Adrenal gland (tissue), 12 donors: ENCODE data around the gene EFNB1. TPM values are rescaled to one million over a fixed set of nuclear protein-coding genes. Genes with fewer than 3 reads are reported as not detected.

Experiments used
- DNase-seq, 7 donors: peaks; one replicate each; pipeline ENCODE4 v3.0.0-alpha.2; 2019 to 2020
- H3K27ac ChIP-seq, 5 donors: fragments of 200-600 bp; sonication (generic) in 4 of 5; 1 replicate in 3 of 5; 2 replicates in 2 of 5; pipeline versions ENCODE4 v1.5.1 to v1.8.0; 2016 to 2020; ENCODE audit warnings: mild to moderate bottlenecking in 1 of 5
- H3K27me3 ChIP-seq: fragments of 200-600 bp; 2 replicates; pipeline ENCODE4 v1.8.0; 2021
- H3K36me3 ChIP-seq, 2 donors: fragments of 200-600 bp; replicated peaks in 1 of 2; 1 replicate in 1 of 2; 2 replicates in 1 of 2; pipeline versions ENCODE4 v1.5.1 to v1.8.0; 2018 to 2022
- H3K4me1 ChIP-seq, 2 donors: fragments of 200-600 bp; replicated peaks in 1 of 2; 1 replicate in 1 of 2; 2 replicates in 1 of 2; pipeline versions ENCODE4 v1.5.1 to v1.8.0; 2018 to 2021
- H3K4me3 ChIP-seq, 4 donors: fragments of 200-600 bp; sonication (generic) in 3 of 4; one replicate each; pipeline ENCODE4 v1.5.1; 2016 to 2018
- H3K9me3 ChIP-seq, 3 donors: fragments of 200-600 bp; sonication (generic) in 1 of 3; replicated peaks in 1 of 3; 1 replicate in 2 of 3; 2 replicates in 1 of 3; pipeline versions ENCODE4 v1.5.1 to v1.8.0; 2016 to 2021
- CTCF ChIP-seq, 6 experiments: fragments of 450-650 bp in 4 of 6; fragments of 200-600 bp in 2 of 6; sonication (generic) in 1 of 6; IDR thresholded peaks; 1 replicate in 5 of 6; 2 replicates in 1 of 6; pipeline versions ENCODE4 v1.5.1 to v1.8.0; 2016 to 2021; ENCODE audit warnings: antibody characterized with exemption in 6 of 6, mild to moderate bottlenecking in 2 of 6, moderate library complexity in 1 of 6
- POLR2A ChIP-seq, 2 donors: fragments of 450-650 bp; IDR thresholded peaks; one replicate each; pipeline ENCODE4 v1.6.1; 2017; ENCODE audit warnings: antibody characterized with exemption in 2 of 2, mild to moderate bottlenecking in 2 of 2, moderate library complexity in 1 of 2
- WGBS, 4 donors: extraction: QIAGEN DNeasy Blood & Tissue Kit in 2 of 4; methylation state at CpG; one replicate each; pipeline versions ENCODE4 v1.1.5 to v1.1.7; 2013 to 2017; 5-methylcytosine and 5-hydroxymethylcytosine counted together
- intact Hi-C, 2 donors: fragments of 100-400 bp; cut with DNase I; formaldehyde crosslinking; loops; one replicate each; pipeline versions ENCODE4 v1.14.1 to v1.15.0; 2022 to 2023
- polyA plus RNA-seq, 3 donors: library from polyadenylated mRNA; stranded (reverse); fragments of 200-250 nt in 2 of 3; fragments of 350-450 nt in 1 of 3; fragmentation: Illumina TruSeq in 1 of 3; extraction: RNeasy Lipid Tissue Mini Kit (QIAGEN cat#74804) in 1 of 3; gene quantifications; one replicate each; pipeline ENCODE4 v1.2.3, GENCODE V29; 2013 to 2014
- total RNA-seq, 9 donors: library from RNA; depleted of rRNA in 4 of 9; stranded (reverse); fragments of >200 nt in 4 of 9; fragments of 120-200 nt in 1 of 9; fragmentation: NEBNext Ultra II Directional in 1 of 9; extraction: Animal tissue kit (Norgen Biotek cat#: 25700) in 1 of 9; gene quantifications; one replicate each; pipeline versions ENCODE4 v1.1.0 to v1.2.4, GENCODE V29; 2013 to 2023
- donor health status: healthy with polysubstance abuse.
- donor health status: Bipolar disorder and iron deficiency.
- donor health status: DM: yes; HTN: yes; CAD: no.
- donor health status: DM: no; HTN: no; CAD: no.
- donor health status: DM: no; HTN: no; CAD: no.
- donor health status: DM: yes; HTN: yes; CAD: no.

EFNB1 gene
- total and polyA plus RNA-seq, 12 donors: 14.0 to 66.5 (median 40.5) TPM

GRCh38 chrX:68838571-68838910 is 9.7 kb downstream of the EFNB1 start:
- Histone ChIP-seq H3K36me3 (peaks cover 0 to 9% of the 10 kb centered on the region in 2 donors), H3K4me3 (no peak overlapping the region), H3K9me3 (no peaks in the 10 kb centered on the region), H3K27me3 (no peaks in the 10 kb centered on the region), H3K4me1 (no peaks in the 10 kb centered on the region), H3K27ac (no peak overlapping the region)
- no peak for DNase-seq
- 74 to 90% (median 84%) methylated on average over 5 to 8 of the region's 8 CpGs; no CpG with 5 or more reads in 1 of the 4 donors for WGBS, 4 donors
- intact Hi-C loops: no loop called here
- TF ChIP-seq CTCF (IDR thresholded peaks at IDR 0.05) (no peak), POLR2A (IDR thresholded peaks at IDR 0.05) (no peak)

GRCh38 chrX:68839771-68840170 is 10.9 kb downstream of the EFNB1 start:
- H3K9me3 ChIP-seq: no peaks in the 10 kb centered on the region
- H3K36me3 ChIP-seq: peaks cover 0 to 9% of the 10 kb centered on the region in 2 donors
- no peaks in the 10 kb centered on the region for H3K4me1 ChIP-seq
- H3K27me3 ChIP-seq: no peaks in the 10 kb centered on the region
- 78 to 88% (median 84%) methylated on average over 1 to 4 of the region's 4 CpGs; no CpG with 5 or more reads in 1 of the 4 donors for WGBS, 4 donors
- DNase-seq: no peak
- intact Hi-C loops: no loop called here
- no peak overlapping the region for H3K27ac ChIP-seq
- TF ChIP-seq POLR2A (IDR thresholded peaks at IDR 0.05): no peak
- no peak for TF ChIP-seq CTCF (IDR thresholded peaks at IDR 0.05)
- no peak overlapping the region for H3K4me3 ChIP-seq

GRCh38 chrX:68840256-68840655 is 11.4 kb downstream of the EFNB1 start:
- H3K9me3 ChIP-seq: no peaks in the 10 kb centered on the region
- H3K27ac ChIP-seq: no peak overlapping the region
- no peak overlapping the region for H3K4me3 ChIP-seq
- no peak for TF ChIP-seq POLR2A (IDR thresholded peaks at IDR 0.05)
- TF ChIP-seq CTCF (IDR thresholded peaks at IDR 0.05): no peak
- DNase-seq: no peak
- WGBS, 4 donors: 78 to 92% (median 82%) methylated on average over 9 to 22 of the region's 22 CpGs
- peaks cover 0 to 9% of the 10 kb centered on the region in 2 donors for H3K36me3 ChIP-seq
- H3K27me3 ChIP-seq: no peaks in the 10 kb centered on the region
- intact Hi-C loops: no loop called here
- H3K4me1 ChIP-seq: no peaks in the 10 kb centered on the region

- TF ChIP-seq CTCF (IDR thresholded peaks at IDR 0.05) (no peak), POLR2A (IDR thresholded peaks at IDR 0.05) (no peak)
- Histone ChIP-seq H3K9me3 (no peaks in the 10 kb centered on the region), H3K4me3 (no peak overlapping the region), H3K27me3 (no peaks in the 10 kb centered on the region), H3K4me1 (no peaks in the 10 kb centered on the region), H3K27ac (no peak overlapping the region), H3K36me3 (peaks cover 0 to 9% of the 10 kb centered on the region in 2 donors)
- WGBS, 4 donors: 73 to 77% (median 74%) methylated on average over 5 to 8 of the region's 8 CpGs
- peak in 2 of 7 donors; percentile 9 to 22 for DNase-seq
- intact Hi-C loops: no loop called here
Measured at GRCh38 chrX:68841251-68842049, 12.6 kb downstream of the EFNB1 start.
